Epithelial cell of proximal tubule (primary cell): ENCODE results near the gene GRM5. TPM values are rescaled to one million over a fixed set of nuclear protein-coding genes. Genes with fewer than 3 reads are reported as not detected.

Experiments used
- DNase-seq: peaks from one replicate; pipeline ENCODE4 v3.0.0-alpha.2; 2011; ENCODE audit warnings: low read depth
- H3K4me3 ChIP-seq: 2 replicates; pipeline ENCODE4 v1.5.1; 2011; ENCODE audit warnings: low read depth, mild to moderate bottlenecking, low read length
- CTCF ChIP-seq: conservative IDR thresholded peaks from 2 replicates; pipeline ENCODE4 v1.5.1; 2012; ENCODE audit warnings: low read depth, mild to moderate bottlenecking, low read length
- total RNA-seq: library from RNA; depleted of rRNA; stranded (reverse); fragments of >200 nt; gene quantifications from 2 replicates; pipeline ENCODE4 v1.2.3, GENCODE V29; 2015

Gene GRM5
- total RNA-seq, 1 donor from 2014 or later: 0.12 TPM

- no peak overlapping the region for H3K4me3 ChIP-seq
- no peak for TF ChIP-seq CTCF
- no peak for DNase-seq
Measured at GRCh38 chr11:88495836-88496235, 569.9 kb downstream of the GRM5 start.

GRCh38 chr11:88494848-88495247 is 570.9 kb downstream of the GRM5 start:
- DNase-seq: no peak
- TF ChIP-seq CTCF: peak; percentile 15
- no peak overlapping the region for H3K4me3 ChIP-seq

GRCh38 chr11:88491674-88492073 is 574.1 kb downstream of the GRM5 start:
- no peak overlapping the region for H3K4me3 ChIP-seq
- no peak for TF ChIP-seq CTCF
- no peak for DNase-seq

GRCh38 chr11:88489030-88489429 is 576.8 kb downstream of the GRM5 start:
- no peak for DNase-seq
- H3K4me3 ChIP-seq: no peak overlapping the region
- TF ChIP-seq CTCF: no peak

- no peak overlapping the region for H3K4me3 ChIP-seq
- no peak for DNase-seq
- TF ChIP-seq CTCF: no peak
Measured at GRCh38 chr11:88487646-88488045, 578.1 kb downstream of the GRM5 start.

- TF ChIP-seq CTCF: peak; percentile 79
- H3K4me3 ChIP-seq: no peak overlapping the region
- DNase-seq: no peak
Measured at GRCh38 chr11:88484873-88485621, 580.7 kb downstream of the GRM5 start.

GRCh38 chr11:88482871-88483301 is 582.9 kb downstream of the GRM5 start:
- DNase-seq: no peak
- H3K4me3 ChIP-seq: no peak overlapping the region
- no peak for TF ChIP-seq CTCF
